T-helper 2 cell treated with Interferon-gamma antibody and Interleukin-4, amounts not matched to agents 5 μg/mL and 100 μg/mL, for 36 hours (primary cell): ENCODE results near the gene TIMP3.

Experiments
- DNase-seq: peaks from one replicate; pipeline ENCODE4 v3.0.0; 2021; ENCODE audit warnings: low spot score
- H3K27ac Mint-ChIP-seq: one replicate; pipeline ENCODE4 v1.8.0; 2021; ENCODE audit warnings: mild to moderate bottlenecking, mixed read lengths
- H3K27me3 Mint-ChIP-seq: one replicate; pipeline ENCODE4 v1.8.0; 2021; ENCODE audit warnings: low read depth, mixed read lengths
- H3K36me3 Mint-ChIP-seq: one replicate; pipeline ENCODE4 v1.8.0; 2021; ENCODE audit warnings: low read depth, mixed read lengths
- H3K4me1 Mint-ChIP-seq: one replicate; pipeline ENCODE4 v1.8.0; 2021; ENCODE audit warnings: low read depth, mixed read lengths
- H3K4me3 Mint-ChIP-seq: one replicate; pipeline ENCODE4 v1.8.0; 2022; ENCODE audit warnings: mild to moderate bottlenecking, moderate library complexity, mixed read lengths
- H3K9me3 Mint-ChIP-seq: one replicate; pipeline ENCODE4 v1.8.0; 2021; ENCODE audit warnings: mixed read lengths

Gene TIMP3

GRCh38 chr22:32901925-32902324, 100.4 kb downstream of the TIMP3 start:
- Mint-ChIP-seq H3K9me3 (no peaks in the 10 kb centered on the region), H3K27ac (no peak overlapping the region), H3K4me3 (no peak overlapping the region), H3K36me3 (no peaks in the 10 kb centered on the region), H3K4me1 (no peaks in the 10 kb centered on the region), H3K27me3 (no peaks in the 10 kb centered on the region)
- no peak for DNase-seq

- Mint-ChIP-seq H3K4me3 (no peak overlapping the region), H3K9me3 (no peaks in the 10 kb centered on the region), H3K4me1 (no peaks in the 10 kb centered on the region), H3K27ac (no peak overlapping the region), H3K36me3 (no peaks in the 10 kb centered on the region), H3K27me3 (no peaks in the 10 kb centered on the region)
- no peak for DNase-seq
Measured at GRCh38 chr22:32903507-32903906, 102.0 kb downstream of the TIMP3 start.

GRCh38 chr22:32904044-32904443, 102.5 kb downstream of the TIMP3 start:
- DNase-seq = no peak
- H3K27ac Mint-ChIP-seq = no peak overlapping the region
- H3K4me1 Mint-ChIP-seq = no peaks in the 10 kb centered on the region
- H3K27me3 Mint-ChIP-seq = no peaks in the 10 kb centered on the region
- no peaks in the 10 kb centered on the region for H3K9me3 Mint-ChIP-seq
- no peaks in the 10 kb centered on the region for H3K36me3 Mint-ChIP-seq
- no peak overlapping the region for H3K4me3 Mint-ChIP-seq

GRCh38 chr22:32905400-32905799, 103.9 kb downstream of the TIMP3 start:
- DNase-seq = no peak
- no peaks in the 10 kb centered on the region for H3K36me3 Mint-ChIP-seq
- no peak overlapping the region for H3K27ac Mint-ChIP-seq
- H3K9me3 Mint-ChIP-seq = no peaks in the 10 kb centered on the region
- no peak overlapping the region for H3K4me3 Mint-ChIP-seq
- H3K27me3 Mint-ChIP-seq = no peaks in the 10 kb centered on the region
- no peaks in the 10 kb centered on the region for H3K4me1 Mint-ChIP-seq

GRCh38 chr22:32909581-32910428, 108.3 kb downstream of the TIMP3 start:
- DNase-seq = no peak
- no peak overlapping the region for H3K4me3 Mint-ChIP-seq

GRCh38 chr22:32910429-32910772, 108.9 kb downstream of the TIMP3 start:
- DNase-seq = no peak
- no peak overlapping the region for H3K4me3 Mint-ChIP-seq
- no peak overlapping the region for H3K27ac Mint-ChIP-seq
- peaks cover 6% of the 10 kb centered on the region for H3K9me3 Mint-ChIP-seq
- no peaks in the 10 kb centered on the region for H3K4me1 Mint-ChIP-seq
- no peaks in the 10 kb centered on the region for H3K27me3 Mint-ChIP-seq
- no peaks in the 10 kb centered on the region for H3K36me3 Mint-ChIP-seq

More at GRCh38 chr22:32909581-32910428, 108.3 kb downstream of the TIMP3 start:
- Mint-ChIP-seq H3K4me1 (no peaks in the 10 kb centered on the region), H3K9me3 (peaks cover 3% of the 10 kb centered on the region), H3K27ac (no peak overlapping the region), H3K36me3 (no peaks in the 10 kb centered on the region), H3K27me3 (no peaks in the 10 kb centered on the region)

- no peak for DNase-seq
- H3K27me3 Mint-ChIP-seq = no peaks in the 10 kb centered on the region
- peaks cover 10% of the 10 kb centered on the region for H3K9me3 Mint-ChIP-seq
Measured at GRCh38 chr22:32911503-32911902, 110.0 kb downstream of the TIMP3 start.

More at GRCh38 chr22:32911503-32911902, 110.0 kb downstream of the TIMP3 start:
- Mint-ChIP-seq H3K36me3 (no peaks in the 10 kb centered on the region), H3K27ac (no peak overlapping the region), H3K4me1 (no peaks in the 10 kb centered on the region), H3K4me3 (no peak overlapping the region)
